Measurements from ENCODE around the gene NPR1. TPM values are rescaled to one million over a fixed set of nuclear protein-coding genes. Genes with fewer than 3 reads are reported as not detected.
A peak's percentile ranks its signal among the peaks of the same experiment; 100 is the strongest.

The NPR1 gene
- total and polyA plus RNA-seq, 2 of the 13 experiments (the other 11 are each of a cell fraction or from before 2014, with no cell fraction given) = not detected

DNA sequence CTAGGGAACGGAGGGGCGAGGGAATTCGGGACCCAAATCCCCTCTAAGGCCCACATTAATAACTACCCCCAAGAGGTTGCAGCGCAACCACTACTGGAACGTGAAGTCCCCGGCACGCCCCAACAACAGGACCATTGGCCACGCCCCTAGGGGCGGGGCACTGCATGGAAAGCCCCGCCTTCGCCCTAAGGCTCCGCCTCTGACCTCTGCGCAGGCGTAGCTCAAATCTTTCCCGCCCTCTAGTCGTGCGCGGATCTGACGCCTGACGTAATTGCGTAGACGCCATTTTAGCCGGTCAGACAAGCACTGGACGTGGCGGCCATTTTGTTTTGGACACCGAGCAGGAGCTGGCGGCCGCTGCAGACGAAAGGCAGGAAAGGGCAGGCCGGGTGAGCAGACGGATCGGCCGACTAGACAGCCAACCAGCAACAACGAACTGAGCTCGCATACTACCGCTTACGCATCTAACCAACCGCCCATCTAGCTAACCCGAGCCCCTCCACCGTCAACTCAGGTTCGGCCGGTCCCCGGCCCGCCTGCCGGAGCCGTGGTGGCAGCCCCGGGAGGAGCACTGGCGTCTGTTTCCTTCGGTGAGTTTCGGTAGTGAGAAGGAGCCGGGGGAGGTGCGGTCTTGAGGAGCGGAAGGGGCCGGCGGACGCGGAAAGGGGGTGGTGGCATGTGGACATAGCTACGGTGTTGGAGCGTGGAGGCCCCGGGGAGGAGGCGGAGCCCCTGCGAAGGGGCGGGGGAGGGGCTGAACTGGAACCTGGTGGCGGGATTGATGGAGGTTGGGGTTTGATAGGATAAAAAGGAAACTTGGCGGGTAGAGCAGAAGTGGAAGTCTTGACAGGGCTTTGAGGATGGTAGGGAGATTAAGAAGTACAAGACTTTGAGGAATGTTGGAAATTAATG, 44.5 kb upstream of the NPR1 start, which contains the start of gene CHTOP (continued):
- TF ChIP-seq HIVEP1 (CRISPR knock-in tag; IDR thresholded peaks at IDR 0.05) (peak; percentile 75), ARNTL (CRISPR knock-in tag; IDR thresholded peaks at IDR 0.05) (no peak), ZNF496 (CRISPR knock-in tag; IDR thresholded peaks at IDR 0.05; ENCODE audit: insufficient replicate concordance) (no peak), JUND (CRISPR knock-in tag; IDR thresholded peaks at IDR 0.05) (no peak), MTA1 (CRISPR knock-in tag; IDR thresholded peaks at IDR 0.05; ENCODE audit: borderline replicate concordance) (no peak), NCOR1 (IDR thresholded peaks at IDR 0.05; ENCODE audit: borderline replicate concordance, low read length) (peak; percentile 65), CENPT (CRISPR knock-in tag; IDR thresholded peaks at IDR 0.05; ENCODE audit: low read depth) (no peak), HDAC6 (IDR thresholded peaks at IDR 0.05; ENCODE audit: low read depth, low read length) (no peak; the same call in 1 of the 2 replicates), PAX8 (CRISPR knock-in tag; IDR thresholded peaks at IDR 0.05; ENCODE audit: borderline replicate concordance) (no peak), DR1 (CRISPR knock-in tag; IDR thresholded peaks at IDR 0.05) (peak; percentile 90), ZKSCAN8 (CRISPR knock-in tag; IDR thresholded peaks at IDR 0.05; ENCODE audit: borderline replicate concordance) (no peak)
- TF ChIP-seq, protein P1, sequence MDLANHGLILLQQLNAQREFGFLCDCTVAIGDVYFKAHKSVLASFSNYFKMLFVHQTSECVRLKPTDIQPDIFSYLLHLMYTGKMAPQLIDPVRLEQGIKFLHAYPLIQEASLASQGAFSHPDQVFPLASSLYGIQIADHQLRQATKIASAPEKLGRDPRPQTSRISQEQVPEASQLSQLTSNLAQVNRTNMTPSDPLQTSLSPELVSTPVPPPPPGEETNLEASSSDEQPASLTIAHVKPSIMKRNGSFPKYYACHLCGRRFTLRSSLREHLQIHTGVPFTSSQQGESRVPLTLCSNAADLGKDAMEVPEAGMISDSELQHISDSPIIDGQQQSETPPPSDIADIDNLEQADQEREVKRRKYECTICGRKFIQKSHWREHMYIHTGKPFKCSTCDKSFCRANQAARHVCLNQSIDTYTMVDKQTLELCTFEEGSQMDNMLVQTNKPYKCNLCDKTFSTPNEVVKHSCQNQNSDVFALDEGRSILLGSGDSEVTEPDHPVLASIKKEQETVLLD (CRISPR knock-in tag; IDR thresholded peaks at IDR 0.05; ENCODE audit: low read depth) = peak; percentile 35; the same call in 1 of the 2 replicates
- TF ChIP-seq, protein P2, sequence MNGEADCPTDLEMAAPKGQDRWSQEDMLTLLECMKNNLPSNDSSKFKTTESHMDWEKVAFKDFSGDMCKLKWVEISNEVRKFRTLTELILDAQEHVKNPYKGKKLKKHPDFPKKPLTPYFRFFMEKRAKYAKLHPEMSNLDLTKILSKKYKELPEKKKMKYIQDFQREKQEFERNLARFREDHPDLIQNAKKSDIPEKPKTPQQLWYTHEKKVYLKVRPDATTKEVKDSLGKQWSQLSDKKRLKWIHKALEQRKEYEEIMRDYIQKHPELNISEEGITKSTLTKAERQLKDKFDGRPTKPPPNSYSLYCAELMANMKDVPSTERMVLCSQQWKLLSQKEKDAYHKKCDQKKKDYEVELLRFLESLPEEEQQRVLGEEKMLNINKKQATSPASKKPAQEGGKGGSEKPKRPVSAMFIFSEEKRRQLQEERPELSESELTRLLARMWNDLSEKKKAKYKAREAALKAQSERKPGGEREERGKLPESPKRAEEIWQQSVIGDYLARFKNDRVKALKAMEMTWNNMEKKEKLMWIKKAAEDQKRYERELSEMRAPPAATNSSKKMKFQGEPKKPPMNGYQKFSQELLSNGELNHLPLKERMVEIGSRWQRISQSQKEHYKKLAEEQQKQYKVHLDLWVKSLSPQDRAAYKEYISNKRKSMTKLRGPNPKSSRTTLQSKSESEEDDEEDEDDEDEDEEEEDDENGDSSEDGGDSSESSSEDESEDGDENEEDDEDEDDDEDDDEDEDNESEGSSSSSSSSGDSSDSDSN (CRISPR knock-in tag; IDR thresholded peaks at IDR 0.05) = peak; percentile 86
- TF ChIP-seq, protein P3, sequence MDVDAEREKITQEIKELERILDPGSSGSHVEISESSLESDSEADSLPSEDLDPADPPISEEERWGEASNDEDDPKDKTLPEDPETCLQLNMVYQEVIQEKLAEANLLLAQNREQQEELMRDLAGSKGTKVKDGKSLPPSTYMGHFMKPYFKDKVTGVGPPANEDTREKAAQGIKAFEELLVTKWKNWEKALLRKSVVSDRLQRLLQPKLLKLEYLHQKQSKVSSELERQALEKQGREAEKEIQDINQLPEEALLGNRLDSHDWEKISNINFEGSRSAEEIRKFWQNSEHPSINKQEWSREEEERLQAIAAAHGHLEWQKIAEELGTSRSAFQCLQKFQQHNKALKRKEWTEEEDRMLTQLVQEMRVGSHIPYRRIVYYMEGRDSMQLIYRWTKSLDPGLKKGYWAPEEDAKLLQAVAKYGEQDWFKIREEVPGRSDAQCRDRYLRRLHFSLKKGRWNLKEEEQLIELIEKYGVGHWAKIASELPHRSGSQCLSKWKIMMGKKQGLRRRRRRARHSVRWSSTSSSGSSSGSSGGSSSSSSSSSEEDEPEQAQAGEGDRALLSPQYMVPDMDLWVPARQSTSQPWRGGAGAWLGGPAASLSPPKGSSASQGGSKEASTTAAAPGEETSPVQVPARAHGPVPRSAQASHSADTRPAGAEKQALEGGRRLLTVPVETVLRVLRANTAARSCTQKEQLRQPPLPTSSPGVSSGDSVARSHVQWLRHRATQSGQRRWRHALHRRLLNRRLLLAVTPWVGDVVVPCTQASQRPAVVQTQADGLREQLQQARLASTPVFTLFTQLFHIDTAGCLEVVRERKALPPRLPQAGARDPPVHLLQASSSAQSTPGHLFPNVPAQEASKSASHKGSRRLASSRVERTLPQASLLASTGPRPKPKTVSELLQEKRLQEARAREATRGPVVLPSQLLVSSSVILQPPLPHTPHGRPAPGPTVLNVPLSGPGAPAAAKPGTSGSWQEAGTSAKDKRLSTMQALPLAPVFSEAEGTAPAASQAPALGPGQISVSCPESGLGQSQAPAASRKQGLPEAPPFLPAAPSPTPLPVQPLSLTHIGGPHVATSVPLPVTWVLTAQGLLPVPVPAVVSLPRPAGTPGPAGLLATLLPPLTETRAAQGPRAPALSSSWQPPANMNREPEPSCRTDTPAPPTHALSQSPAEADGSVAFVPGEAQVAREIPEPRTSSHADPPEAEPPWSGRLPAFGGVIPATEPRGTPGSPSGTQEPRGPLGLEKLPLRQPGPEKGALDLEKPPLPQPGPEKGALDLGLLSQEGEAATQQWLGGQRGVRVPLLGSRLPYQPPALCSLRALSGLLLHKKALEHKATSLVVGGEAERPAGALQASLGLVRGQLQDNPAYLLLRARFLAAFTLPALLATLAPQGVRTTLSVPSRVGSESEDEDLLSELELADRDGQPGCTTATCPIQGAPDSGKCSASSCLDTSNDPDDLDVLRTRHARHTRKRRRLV (CRISPR knock-in tag; IDR thresholded peaks at IDR 0.05) = no peak; the same call in 1 of the 2 replicates
- TF ChIP-seq, protein P4, sequence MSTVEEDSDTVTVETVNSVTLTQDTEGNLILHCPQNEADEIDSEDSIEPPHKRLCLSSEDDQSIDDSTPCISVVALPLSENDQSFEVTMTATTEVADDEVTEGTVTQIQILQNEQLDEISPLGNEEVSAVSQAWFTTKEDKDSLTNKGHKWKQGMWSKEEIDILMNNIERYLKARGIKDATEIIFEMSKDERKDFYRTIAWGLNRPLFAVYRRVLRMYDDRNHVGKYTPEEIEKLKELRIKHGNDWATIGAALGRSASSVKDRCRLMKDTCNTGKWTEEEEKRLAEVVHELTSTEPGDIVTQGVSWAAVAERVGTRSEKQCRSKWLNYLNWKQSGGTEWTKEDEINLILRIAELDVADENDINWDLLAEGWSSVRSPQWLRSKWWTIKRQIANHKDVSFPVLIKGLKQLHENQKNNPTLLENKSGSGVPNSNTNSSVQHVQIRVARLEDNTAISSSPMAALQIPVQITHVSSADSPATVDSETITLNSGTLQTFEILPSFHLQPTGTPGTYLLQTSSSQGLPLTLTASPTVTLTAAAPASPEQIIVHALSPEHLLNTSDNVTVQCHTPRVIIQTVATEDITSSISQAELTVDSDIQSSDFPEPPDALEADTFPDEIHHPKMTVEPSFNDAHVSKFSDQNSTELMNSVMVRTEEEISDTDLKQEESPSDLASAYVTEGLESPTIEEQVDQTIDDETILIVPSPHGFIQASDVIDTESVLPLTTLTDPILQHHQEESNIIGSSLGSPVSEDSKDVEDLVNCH (CRISPR knock-in tag; IDR thresholded peaks at IDR 0.05) = no peak

Measured in HepG2 (cell line).